HG02981 (cell line): ENCODE data around the gene SDK2.

ENCODE experiments used
- ATAC-seq: cut with Tn5 transposase; IDR thresholded peaks from one replicate; pipeline ENCODE4 v1.9.1; 2021; ENCODE audit warnings: mild to moderate bottlenecking, moderate library complexity; ENCODE audit not compliant: unreplicated experiment

Gene SDK2

DNA sequence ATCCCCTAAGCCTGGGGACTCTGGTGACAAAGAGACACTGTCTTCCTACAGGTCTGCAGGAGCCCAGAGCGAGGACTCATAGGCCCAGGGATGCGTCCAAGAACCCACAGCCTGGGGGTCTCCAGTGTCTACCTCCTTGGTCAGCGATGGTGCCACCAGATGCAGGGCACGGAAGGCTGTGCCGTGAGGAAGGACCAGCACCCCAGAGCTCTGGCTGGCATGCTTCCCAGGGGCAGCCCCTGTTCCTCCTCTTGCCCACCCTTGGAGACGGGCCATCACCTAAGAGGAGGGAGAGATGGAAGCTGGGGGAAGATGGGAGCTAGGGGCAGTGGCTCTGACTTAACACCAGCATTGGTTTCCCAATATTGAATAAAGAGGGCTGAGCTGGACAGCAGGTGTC, 125.2 kb downstream of the SDK2 start:
- no peak for ATAC-seq

GRCh38 chr17:73516431-73516830, 127.8 kb downstream of the SDK2 start:
- ATAC-seq, result no peak

GRCh38 chr17:73514146-73514863, 129.9 kb downstream of the SDK2 start:
- ATAC-seq, result no peak

DNA sequence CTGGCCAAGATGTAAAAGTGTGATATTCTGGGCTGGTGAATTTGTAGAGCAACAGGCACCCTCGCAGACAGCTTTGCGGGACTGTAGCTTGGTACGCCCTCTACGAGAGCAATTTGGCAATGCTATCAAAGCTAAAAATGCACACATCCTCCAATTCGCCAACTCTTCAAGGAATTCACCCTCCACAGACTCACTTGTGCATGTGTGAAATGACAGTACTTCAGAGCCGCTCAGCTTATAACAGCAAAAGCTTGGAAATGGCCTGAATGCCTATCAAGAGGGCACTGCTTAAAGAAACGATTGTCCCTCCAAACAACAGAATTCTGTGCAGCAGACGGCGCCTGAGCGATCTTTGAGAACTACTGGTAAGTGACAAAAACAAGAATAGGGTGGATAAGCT, 130.8 kb downstream of the SDK2 start:
- ATAC-seq, result no peak

DNA sequence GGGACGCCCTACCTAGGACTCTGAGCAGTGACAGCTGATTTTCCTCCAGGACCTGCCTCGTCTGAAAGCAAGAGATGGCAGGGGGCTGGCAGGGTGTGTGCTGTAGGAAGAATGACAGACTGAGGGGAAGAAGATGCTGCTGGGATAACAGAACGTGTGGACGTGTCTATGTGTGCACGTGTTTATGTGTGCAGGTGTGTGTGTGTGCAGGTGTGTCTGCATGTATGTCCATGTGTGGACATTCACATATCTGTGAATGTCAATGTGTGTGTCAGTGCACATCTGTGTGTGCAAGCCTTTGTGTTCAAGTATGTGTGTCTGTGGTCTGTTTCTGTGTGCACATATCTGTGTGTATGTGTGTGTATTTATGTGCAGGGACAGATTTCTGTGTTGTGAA, 132.5 kb downstream of the SDK2 start:
- ATAC-seq, result no peak

DNA sequence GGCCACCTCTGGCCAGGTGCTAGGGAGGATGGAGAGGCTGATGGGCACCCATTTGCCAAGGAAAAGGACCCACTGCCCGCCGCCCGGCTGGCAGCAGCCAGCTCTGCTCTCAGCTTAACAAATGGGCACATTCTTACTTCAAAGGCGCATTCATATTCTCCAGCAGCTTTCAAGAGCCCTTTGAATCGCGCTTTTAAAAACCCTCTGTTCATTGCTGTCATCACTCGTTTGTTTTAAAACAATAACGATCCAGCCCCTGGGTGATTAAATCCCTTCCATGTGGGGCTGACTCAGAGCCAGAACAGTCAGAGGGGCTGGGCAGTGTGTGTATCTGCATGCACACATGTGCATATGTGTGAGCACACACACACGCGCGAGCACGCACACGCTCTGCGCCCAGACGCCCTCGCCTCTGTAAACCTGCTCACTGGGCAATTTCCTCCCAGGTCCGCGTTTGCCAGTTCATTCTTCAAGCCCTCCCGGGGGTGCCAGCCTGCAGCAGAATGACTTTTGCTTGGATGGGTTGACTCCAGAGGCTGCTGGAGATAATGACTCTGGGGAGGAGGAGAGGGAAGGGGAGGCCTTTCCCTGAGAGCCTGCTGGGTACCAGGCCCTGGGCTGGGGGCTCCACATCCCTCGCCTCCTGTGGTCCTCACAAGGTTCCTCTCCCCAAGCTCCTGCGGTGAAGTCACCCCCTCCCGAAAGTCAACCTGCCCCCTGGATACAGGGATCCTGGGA, 133.1 kb downstream of the SDK2 start:
- no peak for ATAC-seq

- ATAC-seq, result no peak
Observed at GRCh38 chr17:73508931-73509605, 135.2 kb downstream of the SDK2 start.

DNA sequence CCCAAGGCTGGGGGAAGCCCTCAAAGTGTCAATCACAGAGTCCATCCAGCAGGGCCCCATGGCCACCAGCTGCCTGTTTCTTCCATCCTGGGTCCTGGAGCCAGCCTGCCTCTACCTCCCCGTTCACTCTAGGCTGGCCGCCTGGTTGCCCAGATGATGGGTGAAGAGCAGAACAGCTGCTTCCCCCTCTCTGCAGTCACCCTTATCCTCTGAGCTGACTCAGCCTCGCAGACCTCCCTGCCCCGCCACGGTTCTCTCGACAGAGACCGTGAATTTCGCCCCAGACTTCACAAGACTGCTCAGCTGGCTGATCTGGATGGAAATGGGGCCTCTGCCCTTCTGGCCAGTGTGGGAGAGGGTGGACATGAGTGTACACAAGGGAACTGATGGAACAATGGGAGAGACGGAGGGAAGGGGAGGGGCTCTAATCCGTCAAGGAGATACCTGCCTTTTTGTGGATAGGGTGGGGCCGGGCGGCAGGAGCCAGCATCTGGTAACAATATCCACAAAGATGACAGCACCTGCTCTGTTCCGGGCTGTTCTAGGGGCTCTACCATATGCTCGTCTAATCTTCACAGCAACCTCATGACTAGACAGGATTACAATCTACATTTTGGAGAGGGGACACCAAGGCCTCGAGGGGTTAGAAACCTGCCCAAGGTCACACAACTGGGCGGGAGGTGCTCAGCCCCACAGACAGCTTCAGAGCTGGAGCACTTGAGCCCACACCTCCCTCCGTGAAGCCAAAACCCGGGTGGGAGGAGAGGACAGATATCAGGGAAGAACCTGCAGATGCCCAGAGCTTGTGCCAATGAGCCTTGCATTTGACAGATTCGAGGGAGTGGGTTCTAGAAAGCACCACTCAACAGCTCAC, 136.0 kb downstream of the SDK2 start:
- ATAC-seq, result no peak

GRCh38 chr17:73506470-73507435, 137.5 kb downstream of the SDK2 start:
- no peak for ATAC-seq

- ATAC-seq, result no peak
Observed at GRCh38 chr17:73503560-73503959, 140.7 kb downstream of the SDK2 start.

DNA sequence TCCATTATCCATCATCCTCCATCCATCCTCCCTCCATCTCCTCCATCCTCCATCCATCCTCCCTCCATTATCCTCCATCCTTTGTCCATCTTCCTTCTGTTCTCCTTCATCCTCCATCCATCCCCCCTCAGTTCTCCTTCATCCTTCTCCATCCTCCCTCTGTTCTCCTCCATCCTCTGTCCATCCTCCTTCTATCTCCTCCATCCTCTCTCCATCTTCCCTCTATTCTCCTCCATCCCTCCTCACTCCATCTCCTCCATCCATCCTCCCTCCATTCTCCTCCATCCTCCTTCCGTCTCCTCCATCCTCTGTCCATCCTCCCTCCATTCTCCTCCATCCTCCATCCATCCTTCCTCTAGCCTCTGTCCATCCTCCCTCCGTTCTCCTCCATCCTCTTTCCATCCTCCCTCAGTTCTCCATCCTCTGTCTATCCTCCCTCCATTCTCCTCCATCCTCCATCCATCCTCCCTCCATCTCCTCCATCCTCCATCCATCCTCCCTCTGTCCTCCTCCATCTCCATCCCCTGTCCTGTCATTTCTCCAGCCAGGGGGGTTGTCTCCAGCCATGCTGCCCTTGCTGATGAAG, 143.7 kb downstream of the SDK2 start:
- no peak for ATAC-seq

GRCh38 chr17:73498886-73499554, 145.2 kb downstream of the SDK2 start:
- ATAC-seq, result no peak

DNA sequence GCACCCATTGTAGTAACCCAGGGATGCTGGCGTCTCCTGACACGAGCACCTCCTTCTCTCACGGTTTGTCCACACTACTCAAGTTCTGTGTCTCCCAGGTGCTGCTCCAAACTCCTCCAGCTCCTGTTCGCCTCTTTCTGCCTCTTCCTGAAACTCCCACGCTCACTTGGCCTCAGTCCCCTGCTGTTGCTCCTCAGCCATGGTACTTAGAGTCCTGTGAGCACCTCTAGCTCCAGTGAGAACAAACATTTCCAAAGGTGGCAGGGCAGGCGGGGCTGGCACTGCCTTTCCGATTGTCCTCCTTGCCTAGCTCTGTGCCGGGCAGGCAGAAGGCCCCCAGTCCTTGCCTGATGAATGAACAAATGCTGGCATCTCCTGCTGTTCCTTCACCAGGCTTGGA, 146.1 kb downstream of the SDK2 start:
- no peak for ATAC-seq

- ATAC-seq, result no peak
Observed at GRCh38 chr17:73497721-73498120, 146.5 kb downstream of the SDK2 start.

DNA sequence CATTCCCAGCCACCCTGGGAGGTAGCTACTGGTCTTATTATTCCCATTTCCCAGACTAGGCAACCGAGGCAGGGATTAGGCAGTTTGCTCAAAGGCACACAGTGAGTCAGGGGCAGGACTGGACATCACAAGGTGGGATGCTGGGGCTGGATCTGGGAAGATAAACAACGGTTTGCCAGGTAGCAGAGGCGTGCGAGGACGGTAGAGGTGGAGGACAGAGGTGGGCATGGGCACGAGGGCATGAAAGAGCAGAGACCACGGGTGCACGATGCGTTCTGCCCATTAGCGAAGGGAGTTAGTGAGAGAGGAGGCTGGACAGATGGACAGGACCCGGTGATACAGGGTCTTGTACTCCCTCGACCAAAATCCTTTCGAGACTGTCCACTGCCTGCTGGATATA, 148.0 kb downstream of the SDK2 start:
- ATAC-seq, result no peak

GRCh38 chr17:73495641-73496040, 148.6 kb downstream of the SDK2 start:
- no peak for ATAC-seq

- no peak for ATAC-seq
Observed at GRCh38 chr17:73494950-73495349, 149.3 kb downstream of the SDK2 start.

GRCh38 chr17:73493956-73494926, 150.0 kb downstream of the SDK2 start:
- ATAC-seq, result no peak
